Measurements from ENCODE around the gene EN2. TPM values are rescaled to one million over a fixed set of nuclear protein-coding genes. Genes with fewer than 3 reads are reported as not detected.

Gene EN2
- total RNA-seq, 4 donors from 2014 or later: not detected

DNA sequence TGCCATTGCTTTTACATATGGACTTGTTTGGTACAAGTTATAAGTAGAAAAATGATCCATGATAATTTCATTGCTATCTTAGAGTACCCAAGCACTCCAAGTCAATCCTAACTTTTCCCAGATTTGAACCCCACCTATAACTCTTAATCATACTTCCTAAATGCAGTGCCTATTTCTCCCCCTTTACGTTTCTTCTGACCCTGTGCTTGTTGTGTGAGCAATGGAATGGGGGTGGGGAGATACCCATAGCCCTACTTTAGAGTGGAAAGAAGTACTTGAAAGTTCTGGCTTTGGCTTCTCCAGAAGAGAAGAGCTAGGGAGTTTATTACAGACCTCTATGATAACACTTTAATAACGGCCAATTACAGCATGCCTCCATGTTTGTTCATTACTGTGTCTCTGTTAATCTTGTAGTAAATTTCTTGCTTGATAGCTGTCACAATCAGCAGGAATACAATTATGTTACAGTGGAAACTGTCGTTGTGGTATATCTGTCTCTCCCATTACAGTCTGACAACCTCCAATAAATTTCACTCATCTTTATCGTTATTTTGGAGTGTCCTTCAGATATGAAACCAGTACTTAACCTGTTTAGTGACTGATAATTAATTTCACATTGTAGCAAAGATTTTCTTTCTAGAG is 54.4 kb downstream of the EN2 start:
- in situ Hi-C loops (cut with MboI; ENCODE audit: low pct_ligation_motif_present in 1 of 4, low pct_unique_long_range_greater_than_20kb in 1 of 4, low sequenced_read_pairs in 3 of 4): no loop called here
- peaks cover 0 to 10% (median 4%) of the 10 kb centered on the region in 4 donors for H3K4me1 ChIP-seq
- TF ChIP-seq POLR2A (IDR thresholded peaks at IDR 0.05): no peak
- no peak for TF ChIP-seq CTCF (IDR thresholded peaks at IDR 0.05)
- TF ChIP-seq EP300 (IDR thresholded peaks at IDR 0.05; ENCODE audit: low read depth): no peak
- TF ChIP-seq POLR2AphosphoS5 (IDR thresholded peaks at IDR 0.05): no peak
- no peak overlapping the region for H3K4me3 ChIP-seq
- no peak overlapping the region for H3K27ac ChIP-seq
- H3K27me3 ChIP-seq: peaks cover 99% of the 10 kb centered on the region
- 28 to 31% methylated on average over 2 to 4 of the region's 4 CpGs for WGBS, 2 donors (ENCODE audit: low coverage in 1 of 2)
- intact Hi-C loops (cut with DNase I; ENCODE audit: low total_unique reads): no loop called here
- no peaks in the 10 kb centered on the region for H3K9me3 ChIP-seq
- DNase-seq: no peak
- no peaks in the 10 kb centered on the region for H3K36me3 ChIP-seq

GRCh38 chr7:155513543-155514285 is 55.8 kb downstream of the EN2 start:
- Histone ChIP-seq H3K27me3 (peaks cover 99% of the 10 kb centered on the region), H3K27ac (no peak overlapping the region), H3K4me1 (peaks cover 0 to 10% (median 4%) of the 10 kb centered on the region in 4 donors), H3K9me3 (no peaks in the 10 kb centered on the region), H3K36me3 (no peaks in the 10 kb centered on the region), H3K4me3 (no peak overlapping the region)
- TF ChIP-seq CTCF (IDR thresholded peaks at IDR 0.05) (no peak), POLR2AphosphoS5 (IDR thresholded peaks at IDR 0.05) (no peak), POLR2A (IDR thresholded peaks at IDR 0.05) (no peak), EP300 (IDR thresholded peaks at IDR 0.05; ENCODE audit: low read depth) (no peak)
- intact Hi-C loops (cut with DNase I; ENCODE audit: low total_unique reads): no loop called here
- in situ Hi-C loops (cut with MboI; ENCODE audit: low pct_ligation_motif_present in 1 of 4, low pct_unique_long_range_greater_than_20kb in 1 of 4, low sequenced_read_pairs in 3 of 4): no loop called here
- no peak for DNase-seq
- 72 to 79% methylated on average over 13 of the region's 13 CpGs for WGBS, 2 donors (ENCODE audit: low coverage in 1 of 2)

- intact Hi-C loops (cut with DNase I; ENCODE audit: low total_unique reads): no loop called here
- peaks cover 98% of the 10 kb centered on the region for H3K27me3 ChIP-seq
- in situ Hi-C loops (cut with MboI; ENCODE audit: low pct_ligation_motif_present in 1 of 4, low pct_unique_long_range_greater_than_20kb in 1 of 4, low sequenced_read_pairs in 3 of 4): no loop called here
Observed at GRCh38 chr7:155514296-155514695, 56.4 kb downstream of the EN2 start.

More at GRCh38 chr7:155514296-155514695, 56.4 kb downstream of the EN2 start:
- no peaks in the 10 kb centered on the region for H3K9me3 ChIP-seq
- peaks cover 0 to 10% (median 4%) of the 10 kb centered on the region in 4 donors for H3K4me1 ChIP-seq
- H3K27ac ChIP-seq: no peak overlapping the region
- TF ChIP-seq EP300 (IDR thresholded peaks at IDR 0.05; ENCODE audit: low read depth) (no peak), CTCF (IDR thresholded peaks at IDR 0.05) (no peak), POLR2AphosphoS5 (IDR thresholded peaks at IDR 0.05) (no peak), POLR2A (IDR thresholded peaks at IDR 0.05) (no peak)
- H3K36me3 ChIP-seq: no peaks in the 10 kb centered on the region
- H3K4me3 ChIP-seq: no peak overlapping the region
- no peak for DNase-seq
- 80 to 86% methylated on average over 3 to 8 of the region's 8 CpGs for WGBS, 2 donors (ENCODE audit: low coverage in 1 of 2)

Other genes starting within 250 kb of the EN2 start
- 10 to 100 TPM; 28.7 to 65.5 (median 45.0) TPM for gene INSIG1, start 160.3 kb upstream of the EN2 start, total RNA-seq
- not detected for gene CNPY1, start 88.4 kb downstream of the EN2 start, total RNA-seq
- gene RBM33, start 186.5 kb downstream of the EN2 start, total RNA-seq: 100 to 1,000 TPM in 2 of 4 donors, 10 to 100 TPM in 2; 62.8 to 129 (median 92.8) TPM

Data from transverse colon (tissue), 4 donors.